ENCODE results near the gene PRR18.
A peak's percentile ranks its signal among the peaks of the same experiment; 100 is the strongest.

The PRR18 gene

GRCh38 chr6:166333172-166333995 is 25.2 kb upstream of the PRR18 start:
- no peak for DNase-seq (ENCODE audit: low read depth)
- H3K4me3 ChIP-seq (ENCODE audit: low read length) = no peak overlapping the region
- no peak for TF ChIP-seq CTCF (IDR thresholded peaks at IDR 0.05; ENCODE audit: insufficient read depth, low read depth, low read length, missing control alignments)

- H3K4me3 ChIP-seq (ENCODE audit: low read length) = no peak overlapping the region
- no peak for DNase-seq (ENCODE audit: low read depth)
- no peak for TF ChIP-seq CTCF (IDR thresholded peaks at IDR 0.05; ENCODE audit: insufficient read depth, low read depth, low read length, missing control alignments)
Measured at GRCh38 chr6:166331503-166332415, 23.6 kb upstream of the PRR18 start.

- DNase-seq (ENCODE audit: low read depth) = peak; percentile 28
- no peak overlapping the region for H3K4me3 ChIP-seq (ENCODE audit: low read length)
- no peak for TF ChIP-seq CTCF (IDR thresholded peaks at IDR 0.05; ENCODE audit: insufficient read depth, low read depth, low read length, missing control alignments)
Measured at GRCh38 chr6:166330612-166331011, 22.4 kb upstream of the PRR18 start.

- no peak for TF ChIP-seq CTCF (IDR thresholded peaks at IDR 0.05; ENCODE audit: insufficient read depth, low read depth, low read length, missing control alignments)
- no peak for DNase-seq (ENCODE audit: low read depth)
- H3K4me3 ChIP-seq (ENCODE audit: low read length) = no peak overlapping the region
Measured at GRCh38 chr6:166325383-166326042, 17.3 kb upstream of the PRR18 start.

GRCh38 chr6:166323395-166323794 is 15.2 kb upstream of the PRR18 start:
- DNase-seq (ENCODE audit: low read depth) = no peak
- H3K4me3 ChIP-seq (ENCODE audit: low read length) = no peak overlapping the region
- TF ChIP-seq CTCF (IDR thresholded peaks at IDR 0.05; ENCODE audit: insufficient read depth, low read depth, low read length, missing control alignments) = no peak

DNA sequence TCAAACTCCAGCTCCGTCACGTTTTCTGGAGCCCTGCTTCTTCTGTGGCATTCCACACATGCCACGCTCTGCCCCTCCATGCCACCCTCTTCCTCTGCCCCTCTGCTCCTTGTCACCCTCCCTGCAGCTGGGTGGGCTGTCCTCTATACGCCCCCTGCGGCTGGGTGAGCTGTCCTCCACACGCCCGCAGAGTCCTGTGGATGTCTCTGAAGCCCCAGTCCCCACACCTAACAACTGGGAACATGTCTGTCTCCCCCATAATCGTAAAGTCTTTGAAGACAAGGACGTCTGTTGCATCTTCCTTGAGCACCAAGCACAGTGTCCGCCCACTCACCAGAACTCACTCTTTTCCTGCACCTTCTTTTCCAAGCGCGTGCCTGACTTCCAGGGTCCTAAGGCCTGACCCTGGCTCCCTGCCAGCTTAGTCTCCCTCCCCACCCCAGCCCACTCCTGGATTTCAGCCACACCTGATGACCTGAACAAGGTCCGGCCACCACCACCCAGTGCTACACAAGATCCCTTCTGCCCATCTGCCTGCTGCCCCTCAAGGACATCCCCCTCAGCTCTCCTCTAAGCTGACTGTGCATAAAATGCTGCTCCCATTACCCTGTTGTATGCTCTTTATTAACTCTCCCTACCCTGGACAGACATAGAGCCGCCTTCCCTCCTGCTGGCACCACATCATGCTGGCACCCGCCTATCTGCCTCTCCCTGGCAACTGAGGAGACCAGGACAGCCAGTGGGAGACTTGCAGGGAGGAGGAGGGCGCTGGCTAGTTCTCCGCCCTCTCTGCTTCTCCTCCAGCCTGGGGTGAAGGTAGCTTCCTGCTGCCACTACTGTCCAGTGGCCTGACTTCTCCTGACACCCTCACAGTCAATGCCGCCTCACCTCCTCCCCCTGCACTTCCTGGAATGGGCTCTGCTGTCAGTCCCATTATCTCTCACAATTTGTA is 10.7 kb upstream of the PRR18 start:
- no peak for DNase-seq (ENCODE audit: low read depth)
- no peak for TF ChIP-seq CTCF (IDR thresholded peaks at IDR 0.05; ENCODE audit: insufficient read depth, low read depth, low read length, missing control alignments)
- no peak overlapping the region for H3K4me3 ChIP-seq (ENCODE audit: low read length)
